Measurements from ENCODE around the gene PTPRM. TPM values are rescaled to one million over a fixed set of nuclear protein-coding genes. Genes with fewer than 3 reads are reported as not detected.

PTPRM gene
- total RNA-seq, 4 donors from 2014 or later = 170 to 198 (median 182) TPM

- no peaks in the 10 kb centered on the region for H3K9me3 ChIP-seq
- intact Hi-C loops (cut with DNase I) = no loop called here
- TF ChIP-seq POLR2A (IDR thresholded peaks at IDR 0.05) (no peak), CTCF (IDR thresholded peaks at IDR 0.05) (no peak)
- no peak overlapping the region for H3K4me3 ChIP-seq (replicated peaks in 1 of 3)
- no peak overlapping the region for H3K27ac ChIP-seq
- H3K36me3 ChIP-seq = no peaks in the 10 kb centered on the region
- DNase-seq = no peak
- peaks cover 15 to 18% of the 10 kb centered on the region in 2 donors for H3K4me1 ChIP-seq
- no peaks in the 10 kb centered on the region for H3K27me3 ChIP-seq
Measured at GRCh38 chr18:7682321-7682720, 115.2 kb downstream of the PTPRM start.

GRCh38 chr18:7683753-7684152 is 116.6 kb downstream of the PTPRM start:
- Histone ChIP-seq H3K27me3 (no peaks in the 10 kb centered on the region), H3K4me3 (replicated peaks in 1 of 3) (no peak overlapping the region), H3K36me3 (no peaks in the 10 kb centered on the region), H3K4me1 (peaks cover 12 to 15% of the 10 kb centered on the region in 2 donors), H3K27ac (no peak overlapping the region), H3K9me3 (no peaks in the 10 kb centered on the region)
- no peak for TF ChIP-seq POLR2A (IDR thresholded peaks at IDR 0.05)
- no peak for TF ChIP-seq CTCF (IDR thresholded peaks at IDR 0.05)
- DNase-seq = no peak
- 94 to 97% methylated on average over 3 of the region's 3 CpGs for WGBS, 2 donors
- intact Hi-C loops (cut with DNase I) = no loop called here

- H3K4me1 ChIP-seq = peaks cover 12 to 15% of the 10 kb centered on the region in 2 donors
- DNase-seq = no peak
- H3K36me3 ChIP-seq = no peaks in the 10 kb centered on the region
- intact Hi-C loops (cut with DNase I) = no loop called here
- WGBS, 2 donors = 95 to 98% methylated on average over 4 of the region's 4 CpGs
- H3K27me3 ChIP-seq = no peaks in the 10 kb centered on the region
- H3K27ac ChIP-seq = no peak overlapping the region
- no peaks in the 10 kb centered on the region for H3K9me3 ChIP-seq
- no peak overlapping the region for H3K4me3 ChIP-seq (replicated peaks in 1 of 3)
- no peak for TF ChIP-seq CTCF (IDR thresholded peaks at IDR 0.05)
- TF ChIP-seq POLR2A (IDR thresholded peaks at IDR 0.05) = no peak
Measured at GRCh38 chr18:7684357-7684756, 117.2 kb downstream of the PTPRM start.

- no peak for DNase-seq
- Histone ChIP-seq H3K4me1 (peaks cover 12 to 15% of the 10 kb centered on the region in 2 donors), H3K4me3 (replicated peaks in 1 of 3) (no peak overlapping the region), H3K27ac (no peak overlapping the region), H3K9me3 (no peaks in the 10 kb centered on the region), H3K27me3 (no peaks in the 10 kb centered on the region), H3K36me3 (no peaks in the 10 kb centered on the region)
- no peak for TF ChIP-seq POLR2A (IDR thresholded peaks at IDR 0.05)
- no peak for TF ChIP-seq CTCF (IDR thresholded peaks at IDR 0.05)
- intact Hi-C loops (cut with DNase I) = no loop called here
- 76 to 94% methylated on average over 3 of the region's 3 CpGs for WGBS, 2 donors
Measured at GRCh38 chr18:7684966-7685365, 117.8 kb downstream of the PTPRM start.

GRCh38 chr18:7686278-7686677 is 119.2 kb downstream of the PTPRM start:
- intact Hi-C loops (cut with DNase I) = no loop called here
- Histone ChIP-seq H3K9me3 (no peaks in the 10 kb centered on the region), H3K27ac (no peak overlapping the region), H3K4me1 (peaks cover 10 to 12% of the 10 kb centered on the region in 2 donors), H3K4me3 (replicated peaks in 1 of 3) (no peak overlapping the region), H3K36me3 (no peaks in the 10 kb centered on the region), H3K27me3 (no peaks in the 10 kb centered on the region)
- TF ChIP-seq CTCF (IDR thresholded peaks at IDR 0.05) = no peak
- no peak for TF ChIP-seq POLR2A (IDR thresholded peaks at IDR 0.05)
- no peak for DNase-seq
- 64 to 69% methylated on average over 1 of the region's 1 CpG for WGBS, 2 donors
